Neural progenitor cell (in vitro differentiated cells): Measurements from ENCODE around the gene NLRC3. TPM values are rescaled to one million over a fixed set of nuclear protein-coding genes. Genes with fewer than 3 reads are reported as not detected.

Experiments
- DNase-seq: peaks from one replicate; pipeline ENCODE4 v3.0.0-alpha.2; 2016; ENCODE audit warnings: low spot score
- H2AFZ ChIP-seq: fragments of 200-600 bp; sonication (generic); replicated peaks from 2 replicates; pipeline ENCODE4 v1.6.1; 2016; ENCODE audit warnings: antibody characterized with exemption
- H3F3A ChIP-seq: fragments of 200-600 bp; sonication (generic); 2 replicates; pipeline ENCODE4 v1.6.1; 2016; ENCODE audit warnings: antibody characterized with exemption, low read depth
- H3K27ac ChIP-seq: fragments of 200-600 bp; sonication (generic); 2 replicates; pipeline ENCODE4 v1.5.1; 2016; ENCODE audit warnings: mild to moderate bottlenecking
- H3K27me3 ChIP-seq: fragments of 200-600 bp; sonication (generic); 2 replicates; pipeline ENCODE4 v1.6.1; 2016; ENCODE audit warnings: mild to moderate bottlenecking, moderate library complexity
- H3K36me3 ChIP-seq: fragments of 200-600 bp; sonication (generic); 2 replicates; pipeline ENCODE4 v1.5.1; 2016
- H3K4me1 ChIP-seq: fragments of 200-600 bp; sonication (generic); 2 replicates; pipeline ENCODE4 v1.6.1; 2016; ENCODE audit warnings: mixed run types
- H3K4me2 ChIP-seq: fragments of 200-600 bp; sonication (generic); 2 replicates; pipeline ENCODE4 v1.6.1; 2016
- H3K4me3 ChIP-seq: fragments of 200-600 bp; sonication (generic); 2 replicates; pipeline ENCODE4 v1.5.1; 2016
- H3K79me2 ChIP-seq: fragments of 200-600 bp; sonication (generic); 2 replicates; pipeline ENCODE4 v1.6.1; 2016; ENCODE audit warnings: low read depth
- H3K9ac ChIP-seq: fragments of 200-600 bp; sonication (generic); 2 replicates; pipeline ENCODE4 v1.6.1; 2016
- H3K9me3 ChIP-seq: fragments of 200-600 bp; sonication (generic); 2 replicates; pipeline ENCODE4 v1.5.1; 2016; ENCODE audit warnings: low read depth
- H4K20me1 ChIP-seq: fragments of 200-600 bp; sonication (generic); 2 replicates; pipeline ENCODE4 v1.6.1; 2016; ENCODE audit warnings: low read depth
- H3K27ac Mint-ChIP-seq: 3 replicates; pipeline ENCODE4 v1.8.0; 2021; ENCODE audit warnings: mixed read lengths
- H3K27me3 Mint-ChIP-seq: 2 replicates; pipeline ENCODE4 v1.8.0; 2022; ENCODE audit warnings: low read depth, mild to moderate bottlenecking, inconsistent platforms, moderate library complexity, mixed read lengths; ENCODE audit not compliant: insufficient read depth
- H3K36me3 Mint-ChIP-seq: 3 replicates; pipeline ENCODE4 v1.8.0; 2021; ENCODE audit warnings: mixed read lengths
- H3K4me1 Mint-ChIP-seq: 3 replicates; pipeline ENCODE4 v1.8.0; 2021; ENCODE audit warnings: mixed read lengths
- H3K4me3 Mint-ChIP-seq: 3 replicates; pipeline ENCODE4 v1.8.0; 2021; ENCODE audit warnings: mild to moderate bottlenecking, moderate library complexity, mixed read lengths
- H3K9me3 Mint-ChIP-seq: 3 replicates; pipeline ENCODE4 v1.8.0; 2020; ENCODE audit warnings: mixed read lengths
- EZH2 ChIP-seq: fragments of 200-600 bp; sonication (generic); IDR thresholded peaks from 2 replicates; pipeline ENCODE4 v1.6.1; 2017; ENCODE audit warnings: antibody characterized with exemption, mild to moderate bottlenecking, moderate library complexity
- EZH2phosphoT487 ChIP-seq: fragments of 200-600 bp; sonication (generic); IDR thresholded peaks from 2 replicates; pipeline ENCODE4 v1.6.1; 2017; ENCODE audit warnings: antibody characterized with exemption
- total RNA-seq: library from RNA; depleted of rRNA; stranded (reverse); fragments of >200 nt; gene quantifications from 2 replicates; pipeline ENCODE4 v1.2.3, GENCODE V29; 2015; ENCODE audit warnings: low replicate concordance
- TF ChIP-seq, protein P1 (sequence below): fragments of 200-600 bp; sonication (generic); IDR thresholded peaks from 2 replicates; pipeline ENCODE4 v1.5.1; 2017; ENCODE audit warnings: antibody characterized with exemption, mild to moderate bottlenecking

The NLRC3 gene
- total RNA-seq, 1 donor from 2014 or later = not detected

GRCh38 chr16:3587547-3588110 is 10.4 kb upstream of the NLRC3 start:
- no peak overlapping the region for H3K27ac Mint-ChIP-seq
- H4K20me1 ChIP-seq = no peaks in the 10 kb centered on the region
- H3F3A ChIP-seq = no peaks in the 10 kb centered on the region
- no peak overlapping the region for H3K27ac ChIP-seq
- no peaks in the 10 kb centered on the region for H3K4me1 ChIP-seq
- H3K9ac ChIP-seq = no peak overlapping the region
- no peak for DNase-seq
- H3K9me3 Mint-ChIP-seq = no peaks in the 10 kb centered on the region
- H3K4me3 Mint-ChIP-seq = no peak overlapping the region
- no peaks in the 10 kb centered on the region for H3K27me3 ChIP-seq
- TF ChIP-seq EZH2phosphoT487 (no peak), EZH2 (no peak)
- TF ChIP-seq, protein P1, sequence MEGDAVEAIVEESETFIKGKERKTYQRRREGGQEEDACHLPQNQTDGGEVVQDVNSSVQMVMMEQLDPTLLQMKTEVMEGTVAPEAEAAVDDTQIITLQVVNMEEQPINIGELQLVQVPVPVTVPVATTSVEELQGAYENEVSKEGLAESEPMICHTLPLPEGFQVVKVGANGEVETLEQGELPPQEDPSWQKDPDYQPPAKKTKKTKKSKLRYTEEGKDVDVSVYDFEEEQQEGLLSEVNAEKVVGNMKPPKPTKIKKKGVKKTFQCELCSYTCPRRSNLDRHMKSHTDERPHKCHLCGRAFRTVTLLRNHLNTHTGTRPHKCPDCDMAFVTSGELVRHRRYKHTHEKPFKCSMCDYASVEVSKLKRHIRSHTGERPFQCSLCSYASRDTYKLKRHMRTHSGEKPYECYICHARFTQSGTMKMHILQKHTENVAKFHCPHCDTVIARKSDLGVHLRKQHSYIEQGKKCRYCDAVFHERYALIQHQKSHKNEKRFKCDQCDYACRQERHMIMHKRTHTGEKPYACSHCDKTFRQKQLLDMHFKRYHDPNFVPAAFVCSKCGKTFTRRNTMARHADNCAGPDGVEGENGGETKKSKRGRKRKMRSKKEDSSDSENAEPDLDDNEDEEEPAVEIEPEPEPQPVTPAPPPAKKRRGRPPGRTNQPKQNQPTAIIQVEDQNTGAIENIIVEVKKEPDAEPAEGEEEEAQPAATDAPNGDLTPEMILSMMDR = no peak
- H3K4me1 Mint-ChIP-seq = no peaks in the 10 kb centered on the region
- H3K36me3 Mint-ChIP-seq = peaks cover 12% of the 10 kb centered on the region
- no peaks in the 10 kb centered on the region for H3K9me3 ChIP-seq
- H3K27me3 Mint-ChIP-seq = no peaks in the 10 kb centered on the region
- H3K79me2 ChIP-seq = no peaks in the 10 kb centered on the region
- H3K4me2 ChIP-seq = no peak overlapping the region
- H3K36me3 ChIP-seq = no peaks in the 10 kb centered on the region
- no peak overlapping the region for H2AFZ ChIP-seq
- no peak overlapping the region for H3K4me3 ChIP-seq

GRCh38 chr16:3584412-3584811 is 7.2 kb upstream of the NLRC3 start:
- no peaks in the 10 kb centered on the region for H3K4me1 ChIP-seq
- no peak overlapping the region for H3K4me3 ChIP-seq
- DNase-seq = no peak
- H3K9ac ChIP-seq = no peak overlapping the region
- no peaks in the 10 kb centered on the region for H3K9me3 ChIP-seq
- Mint-ChIP-seq H3K4me1 (peaks cover 13% of the 10 kb centered on the region), H3K9me3 (no peaks in the 10 kb centered on the region), H3K4me3 (no peak overlapping the region), H3K27ac (no peak overlapping the region), H3K27me3 (no peaks in the 10 kb centered on the region), H3K36me3 (peaks cover 8% of the 10 kb centered on the region)
- no peaks in the 10 kb centered on the region for H3K27me3 ChIP-seq
- H3K36me3 ChIP-seq = no peaks in the 10 kb centered on the region
- H2AFZ ChIP-seq = no peak overlapping the region
- TF ChIP-seq EZH2 (no peak), EZH2phosphoT487 (no peak)
- TF ChIP-seq, protein P1 = no peak
- H3K79me2 ChIP-seq = no peaks in the 10 kb centered on the region
- H3K27ac ChIP-seq = no peak overlapping the region
- H4K20me1 ChIP-seq = no peaks in the 10 kb centered on the region
- H3K4me2 ChIP-seq = no peak overlapping the region
- no peaks in the 10 kb centered on the region for H3F3A ChIP-seq

DNA sequence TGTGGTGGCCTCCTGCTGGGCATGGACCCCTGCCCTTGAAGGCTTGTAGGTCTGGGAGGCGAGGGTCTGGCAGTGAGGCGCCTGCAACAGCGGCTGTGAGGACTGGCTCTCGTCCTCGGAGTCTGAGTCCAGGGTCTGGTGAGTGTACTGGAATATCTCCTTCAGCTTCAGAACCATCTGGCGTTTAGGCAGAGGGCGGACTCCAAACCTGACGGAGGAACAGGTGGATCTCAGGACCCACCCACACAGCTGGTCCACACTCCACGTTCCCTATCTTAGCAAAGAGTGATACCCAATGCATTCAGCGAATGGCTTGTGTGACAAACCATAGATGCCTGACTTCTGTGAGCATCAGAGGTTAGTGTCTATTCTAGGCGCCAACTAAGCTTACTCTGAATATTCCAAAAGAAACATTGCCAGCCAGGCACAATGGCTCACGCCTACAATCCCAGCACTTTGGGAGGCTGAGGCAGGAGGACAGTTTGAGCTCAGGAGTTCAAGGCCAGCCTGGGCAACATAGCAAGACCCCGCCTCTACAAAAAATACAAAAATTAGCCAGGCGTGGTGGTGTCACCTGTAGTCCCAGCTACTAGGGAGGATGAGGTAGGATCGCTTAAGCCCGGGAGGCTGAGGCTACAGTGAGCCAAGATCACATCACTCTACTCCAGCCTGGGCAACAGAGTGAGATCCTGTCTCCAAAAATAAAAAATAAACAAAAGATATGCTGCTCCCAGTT is 6.3 kb upstream of the NLRC3 start:
- peaks cover 8% of the 10 kb centered on the region for H3K36me3 Mint-ChIP-seq
- no peaks in the 10 kb centered on the region for H3K4me1 ChIP-seq
- no peaks in the 10 kb centered on the region for H3K36me3 ChIP-seq
- no peak overlapping the region for H2AFZ ChIP-seq
- no peak overlapping the region for H3K4me3 ChIP-seq
- peaks cover 16% of the 10 kb centered on the region for H3K4me1 Mint-ChIP-seq
- no peak for DNase-seq
- TF ChIP-seq EZH2phosphoT487 (no peak), EZH2 (no peak)
- TF ChIP-seq, protein P1 = no peak
- no peaks in the 10 kb centered on the region for H3K9me3 ChIP-seq
- H3K4me3 Mint-ChIP-seq = no peak overlapping the region
- no peaks in the 10 kb centered on the region for H3K27me3 Mint-ChIP-seq
- H3F3A ChIP-seq = no peaks in the 10 kb centered on the region
- no peak overlapping the region for H3K9ac ChIP-seq
- H3K9me3 Mint-ChIP-seq = no peaks in the 10 kb centered on the region
- no peak overlapping the region for H3K27ac Mint-ChIP-seq
- no peak overlapping the region for H3K27ac ChIP-seq
- no peaks in the 10 kb centered on the region for H3K27me3 ChIP-seq
- no peaks in the 10 kb centered on the region for H3K79me2 ChIP-seq
- no peak overlapping the region for H3K4me2 ChIP-seq
- no peaks in the 10 kb centered on the region for H4K20me1 ChIP-seq
